Karpas-422 (cell line): ENCODE measurements around the gene UBASH3A. TPM values are rescaled to one million over a fixed set of nuclear protein-coding genes. Genes with fewer than 3 reads are reported as not detected.

Source experiments
- DNase-seq: peaks from one replicate; pipeline ENCODE4 v3.0.0-alpha.2; 2015
- H2AFZ ChIP-seq: fragments of 200-600 bp; sonication (generic); 2 replicates; pipeline ENCODE4 v1.6.1; 2014; ENCODE audit warnings: antibody characterized with exemption, low read length, mixed read lengths
- H3K27ac ChIP-seq: fragments of 200-600 bp; sonication (generic); 2 replicates; pipeline ENCODE4 v1.5.1; 2014; ENCODE audit warnings: mild to moderate bottlenecking, low read length, moderate library complexity
- H3K27me3 ChIP-seq: fragments of 200-600 bp; sonication (generic); 2 replicates; pipeline ENCODE4 v1.6.1; 2014; ENCODE audit warnings: low read length, mixed read lengths
- H3K36me3 ChIP-seq: fragments of 200-600 bp; sonication (generic); 2 replicates; pipeline ENCODE4 v1.6.1; 2014; ENCODE audit warnings: low read length, mixed read lengths; ENCODE audit not compliant: insufficient read depth
- H3K4me1 ChIP-seq: fragments of 200-600 bp; sonication (generic); 2 replicates; pipeline ENCODE4 v1.6.1; 2014; ENCODE audit warnings: mild to moderate bottlenecking, low read length, mixed read lengths
- H3K4me2 ChIP-seq: fragments of 200-600 bp; sonication (generic); 2 replicates; pipeline ENCODE4 v1.6.1; 2014; ENCODE audit warnings: low read length, low read depth, mild to moderate bottlenecking; ENCODE audit not compliant: poor library complexity, severe bottlenecking
- H3K4me3 ChIP-seq: fragments of 200-600 bp; sonication (generic); 2 replicates; pipeline ENCODE4 v1.5.1; 2014; ENCODE audit warnings: mild to moderate bottlenecking, antibody characterized with exemption, low read length, mixed read lengths
- H3K79me2 ChIP-seq: fragments of 200-600 bp; sonication (generic); 2 replicates; pipeline ENCODE4 v1.6.1; 2014; ENCODE audit warnings: mild to moderate bottlenecking, low read length, mixed read lengths
- H3K9ac ChIP-seq: fragments of 200-600 bp; sonication (generic); 2 replicates; pipeline ENCODE4 v1.6.0; 2014; ENCODE audit warnings: low read length
- H3K9me2 ChIP-seq: fragments of 200-600 bp; sonication (generic), shearing (Covaris generic); replicated peaks from 2 replicates; pipeline ENCODE4 v1.6.0; 2014; ENCODE audit warnings: mild to moderate bottlenecking, low read length, moderate library complexity; ENCODE audit not compliant: insufficient read depth
- H3K9me3 ChIP-seq: fragments of 300-700, 200-600 bp; sonication (generic); 2 replicates; pipeline ENCODE4 v1.6.1; 2014; ENCODE audit warnings: low read length, mixed read lengths
- H4K20me1 ChIP-seq: fragments of 200-600 bp; sonication (generic); 2 replicates; pipeline ENCODE4 v1.6.1; 2014; ENCODE audit warnings: mild to moderate bottlenecking, antibody characterized with exemption, low read length, low read depth; ENCODE audit not compliant: insufficient read depth
- total RNA-seq: library from RNA; depleted of rRNA; stranded (reverse); fragments of >200 nt; shearing (Covaris generic); gene quantifications from 2 replicates; pipeline ENCODE4 v1.2.3, GENCODE V29; 2014; ENCODE audit warnings: low replicate concordance; rRNA removed

Gene UBASH3A
- not detected in 2 replicates for total RNA-seq

- H3K4me3 ChIP-seq, result no peak within 1 kb of the TSS
- H3K36me3 ChIP-seq, result no peaks in the 10 kb centered on the region; the same call in 1 of the 2 replicates
- H3K9me3 ChIP-seq, result peaks cover 7% of the 10 kb centered on the region
- H3K9ac ChIP-seq, result no peak within 1 kb of the TSS
- H3K9me2 ChIP-seq, result no peaks in the 10 kb centered on the region
- H3K27me3 ChIP-seq, result no peaks in the 10 kb centered on the region; the same call in 1 of the 2 replicates
- H3K79me2 ChIP-seq, result no peaks in the 10 kb centered on the region
- H3K27ac ChIP-seq, result no peak within 1 kb of the TSS
- H3K4me2 ChIP-seq, result no peak within 1 kb of the TSS
- DNase-seq, result no peak
- H3K4me1 ChIP-seq, result peaks cover 64% of the 10 kb centered on the region
- H4K20me1 ChIP-seq, result no peaks in the 10 kb centered on the region
- H2AFZ ChIP-seq, result no peak within 1 kb of the TSS
Observed at GRCh38 chr21:42403611-42404231, at the start of gene UBASH3A. Gene UBASH3A, plus strand, starts transcription at chr21:42403902. Its CDS starts 44 bp downstream, at chr21:42403946.

GRCh38 chr21:42356046-42356445 lies 47.7 kb upstream of the UBASH3A start:
- H3K36me3 ChIP-seq, result no peaks in the 10 kb centered on the region
- no peak for DNase-seq
- H3K27ac ChIP-seq, result no peak overlapping the region

GRCh38 chr21:42356650-42357049 lies 47.1 kb upstream of the UBASH3A start:
- H2AFZ ChIP-seq, result no peak overlapping the region
- H3K79me2 ChIP-seq, result no peaks in the 10 kb centered on the region
- H3K4me1 ChIP-seq, result no peaks in the 10 kb centered on the region
- no peaks in the 10 kb centered on the region for H3K36me3 ChIP-seq
- H3K4me2 ChIP-seq, result no peak overlapping the region
- DNase-seq, result no peak
- H3K27me3 ChIP-seq, result 0 out of 2 replicates have a peak, but pooled peaks cover 4% of the 10 kb centered on the region
- H3K27ac ChIP-seq, result no peak overlapping the region
- H3K4me3 ChIP-seq, result no peak overlapping the region
- no peak overlapping the region for H3K9ac ChIP-seq
- no peaks in the 10 kb centered on the region for H3K9me2 ChIP-seq
- peaks cover 11% of the 10 kb centered on the region for H3K9me3 ChIP-seq
- H4K20me1 ChIP-seq, result no peaks in the 10 kb centered on the region

More at GRCh38 chr21:42356046-42356445, 47.7 kb upstream of the UBASH3A start:
- no peak overlapping the region for H3K9ac ChIP-seq
- no peaks in the 10 kb centered on the region for H4K20me1 ChIP-seq
- H3K4me2 ChIP-seq, result no peak overlapping the region
- no peaks in the 10 kb centered on the region for H3K9me2 ChIP-seq
- peaks cover 11% of the 10 kb centered on the region for H3K9me3 ChIP-seq
- no peak overlapping the region for H3K4me3 ChIP-seq
- no peaks in the 10 kb centered on the region for H3K4me1 ChIP-seq
- H3K27me3 ChIP-seq, result 0 out of 2 replicates have a peak, but pooled peaks cover 4% of the 10 kb centered on the region
- no peak overlapping the region for H2AFZ ChIP-seq
- H3K79me2 ChIP-seq, result no peaks in the 10 kb centered on the region

- peaks cover 11% of the 10 kb centered on the region for H3K9me3 ChIP-seq
- no peak for DNase-seq
- H3K4me2 ChIP-seq, result no peak overlapping the region
- H2AFZ ChIP-seq, result no peak overlapping the region
- no peaks in the 10 kb centered on the region for H3K9me2 ChIP-seq
- H3K4me3 ChIP-seq, result no peak overlapping the region
- no peaks in the 10 kb centered on the region for H4K20me1 ChIP-seq
- H3K27me3 ChIP-seq, result 0 out of 2 replicates have a peak, but pooled peaks cover 4% of the 10 kb centered on the region
- H3K79me2 ChIP-seq, result no peaks in the 10 kb centered on the region
- no peak overlapping the region for H3K9ac ChIP-seq
- peaks cover 4% of the 10 kb centered on the region for H3K4me1 ChIP-seq
- H3K36me3 ChIP-seq, result no peaks in the 10 kb centered on the region
- H3K27ac ChIP-seq, result no peak overlapping the region
Observed at GRCh38 chr21:42357307-42357706, 46.4 kb upstream of the UBASH3A start.

- H3K9me3 ChIP-seq, result peaks cover 11% of the 10 kb centered on the region
- H3K4me2 ChIP-seq, result no peak overlapping the region
- H3K79me2 ChIP-seq, result no peaks in the 10 kb centered on the region
- H4K20me1 ChIP-seq, result no peaks in the 10 kb centered on the region
- no peak overlapping the region for H2AFZ ChIP-seq
- H3K4me1 ChIP-seq, result peaks cover 13% of the 10 kb centered on the region
- H3K27me3 ChIP-seq, result 0 out of 2 replicates have a peak, but pooled peaks cover 4% of the 10 kb centered on the region
- no peak overlapping the region for H3K4me3 ChIP-seq
- DNase-seq, result no peak
- no peaks in the 10 kb centered on the region for H3K9me2 ChIP-seq
- H3K27ac ChIP-seq, result no peak overlapping the region
- no peaks in the 10 kb centered on the region for H3K36me3 ChIP-seq
- no peak overlapping the region for H3K9ac ChIP-seq
Observed at GRCh38 chr21:42358261-42358660, 45.4 kb upstream of the UBASH3A start.

- Histone ChIP-seq H2AFZ (no peak overlapping the region), H3K9me3 (peaks cover 11% of the 10 kb centered on the region), H3K27ac (no peak overlapping the region), H3K4me3 (no peak overlapping the region), H3K4me1 (peaks cover 16% of the 10 kb centered on the region), H3K27me3 (0 out of 2 replicates have a peak, but pooled peaks cover 4% of the 10 kb centered on the region), H4K20me1 (no peaks in the 10 kb centered on the region), H3K79me2 (no peaks in the 10 kb centered on the region), H3K9ac (no peak overlapping the region), H3K4me2 (no peak overlapping the region), H3K36me3 (no peaks in the 10 kb centered on the region), H3K9me2 (no peaks in the 10 kb centered on the region)
- DNase-seq, result no peak
Observed at GRCh38 chr21:42358937-42359336, 44.8 kb upstream of the UBASH3A start.

- Histone ChIP-seq H3K9me2 (no peaks in the 10 kb centered on the region), H3K4me3 (no peak overlapping the region), H3K27ac (no peak overlapping the region), H3K79me2 (no peaks in the 10 kb centered on the region), H3K4me2 (no peak overlapping the region), H3K36me3 (no peaks in the 10 kb centered on the region), H2AFZ (no peak overlapping the region), H3K4me1 (peaks cover 18% of the 10 kb centered on the region), H3K27me3 (no peaks in the 10 kb centered on the region), H3K9me3 (peaks cover 4% of the 10 kb centered on the region), H3K9ac (no peak overlapping the region), H4K20me1 (no peaks in the 10 kb centered on the region)
- DNase-seq, result peak; percentile 75
Observed at GRCh38 chr21:42360317-42360716, 43.4 kb upstream of the UBASH3A start.

- no peak for DNase-seq
- Histone ChIP-seq H2AFZ (no peak overlapping the region), H3K27me3 (no peaks in the 10 kb centered on the region), H3K9ac (no peak overlapping the region), H3K9me2 (no peaks in the 10 kb centered on the region), H3K36me3 (no peaks in the 10 kb centered on the region), H3K27ac (no peak overlapping the region), H3K4me1 (peaks cover 28% of the 10 kb centered on the region), H3K79me2 (no peaks in the 10 kb centered on the region), H4K20me1 (no peaks in the 10 kb centered on the region), H3K9me3 (no peaks in the 10 kb centered on the region), H3K4me3 (no peak overlapping the region), H3K4me2 (no peak overlapping the region)
Observed at GRCh38 chr21:42361286-42361685, 42.4 kb upstream of the UBASH3A start.
